Endothelial cell (in vitro differentiated cells): Measurements from ENCODE around the gene FHIP1A. TPM values are rescaled to one million over a fixed set of nuclear protein-coding genes. Genes with fewer than 3 reads are reported as not detected.
"Not testable (repeated sequence)": the region's sequence is repeated elsewhere in the genome, so short reads cannot be mapped to it uniquely, and the experiment has no call there.

Experiments
- DNase-seq: peaks from one replicate; pipeline ENCODE4 v3.0.0; 2021; ENCODE audit warnings: low spot score
- H3K27ac Mint-ChIP-seq: one replicate; pipeline ENCODE4 v1.8.0; 2021; ENCODE audit warnings: mixed read lengths, inconsistent platforms; ENCODE audit not compliant: unreplicated experiment
- H3K27me3 Mint-ChIP-seq: one replicate; pipeline ENCODE4 v1.8.0; 2021; ENCODE audit warnings: mild to moderate bottlenecking, moderate library complexity, mixed read lengths, inconsistent platforms; ENCODE audit not compliant: unreplicated experiment
- H3K36me3 Mint-ChIP-seq: one replicate; pipeline ENCODE4 v1.8.0; 2021; ENCODE audit warnings: mild to moderate bottlenecking, low read depth, mixed read lengths, inconsistent platforms; ENCODE audit not compliant: unreplicated experiment
- H3K4me1 Mint-ChIP-seq: one replicate; pipeline ENCODE4 v1.8.0; 2021; ENCODE audit warnings: mild to moderate bottlenecking, mixed read lengths, inconsistent platforms; ENCODE audit not compliant: unreplicated experiment
- H3K4me3 Mint-ChIP-seq: one replicate; pipeline ENCODE4 v1.8.0; 2021; ENCODE audit warnings: mild to moderate bottlenecking, mixed read lengths, inconsistent platforms; ENCODE audit not compliant: unreplicated experiment
- H3K9me3 Mint-ChIP-seq: one replicate; pipeline ENCODE4 v1.8.0; 2021; ENCODE audit warnings: mixed read lengths, inconsistent platforms; ENCODE audit not compliant: unreplicated experiment
- CTCF ChIP-seq: fragments of 200-600 bp; sonication (generic); IDR thresholded peaks from one replicate; pipeline ENCODE4 v1.5.0; 2021; ENCODE audit warnings: antibody characterized with exemption; ENCODE audit not compliant: unreplicated experiment
- total RNA-seq: library from RNA; stranded (reverse); fragmentation: NEBNext Ultra II Directional; extraction: Animal tissue kit (Norgen Biotek cat#: 25700); gene quantifications from one replicate; pipeline ENCODE4 v1.2.1, GENCODE V29; 2021; ENCODE audit not compliant: unreplicated experiment

The FHIP1A gene
- total RNA-seq, 1 donor from 2014 or later, result 2.4 TPM

GRCh38 chr4:151401739-151402138, 7.2 kb upstream of the FHIP1A start:
- Mint-ChIP-seq H3K27me3 (no peaks in the 10 kb centered on the region), H3K36me3 (no peaks in the 10 kb centered on the region), H3K9me3 (no peaks in the 10 kb centered on the region), H3K4me3 (no peak overlapping the region), H3K4me1 (no peaks in the 10 kb centered on the region), H3K27ac (no peak overlapping the region)
- TF ChIP-seq CTCF, result no peak
- no peak for DNase-seq

- Mint-ChIP-seq H3K27me3 (no peaks in the 10 kb centered on the region), H3K4me3 (no peak overlapping the region), H3K36me3 (no peaks in the 10 kb centered on the region), H3K27ac (no peak overlapping the region), H3K4me1 (peaks cover 2% of the 10 kb centered on the region), H3K9me3 (no peaks in the 10 kb centered on the region)
- no peak for DNase-seq
- TF ChIP-seq CTCF, result no peak
Measured at GRCh38 chr4:151402145-151402865, 6.7 kb upstream of the FHIP1A start.

DNA sequence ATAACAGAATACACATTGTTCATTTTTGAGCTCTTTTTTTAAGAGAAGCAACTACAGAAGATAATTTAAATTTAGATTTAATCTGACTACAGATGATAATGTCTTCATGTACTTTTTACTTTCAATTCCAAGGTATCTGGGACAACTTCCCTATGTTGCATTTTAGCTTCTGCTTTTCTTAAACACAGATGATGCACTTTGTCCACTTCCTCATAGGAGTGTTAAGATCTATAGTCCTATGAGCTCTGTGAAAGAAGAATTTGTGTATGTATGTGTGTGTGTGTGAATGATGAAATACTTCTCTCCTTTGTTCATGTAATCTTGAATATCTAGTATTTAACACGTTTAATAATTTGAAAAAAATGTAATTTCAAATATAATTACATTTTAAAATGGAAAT, 5.3 kb upstream of the FHIP1A start:
- TF ChIP-seq CTCF, result no peak
- Mint-ChIP-seq H3K27me3 (peaks cover 6% of the 10 kb centered on the region), H3K36me3 (no peaks in the 10 kb centered on the region), H3K4me3 (no peak overlapping the region), H3K9me3 (no peaks in the 10 kb centered on the region), H3K4me1 (peaks cover 8% of the 10 kb centered on the region), H3K27ac (no peak overlapping the region)
- DNase-seq, result no peak

DNA sequence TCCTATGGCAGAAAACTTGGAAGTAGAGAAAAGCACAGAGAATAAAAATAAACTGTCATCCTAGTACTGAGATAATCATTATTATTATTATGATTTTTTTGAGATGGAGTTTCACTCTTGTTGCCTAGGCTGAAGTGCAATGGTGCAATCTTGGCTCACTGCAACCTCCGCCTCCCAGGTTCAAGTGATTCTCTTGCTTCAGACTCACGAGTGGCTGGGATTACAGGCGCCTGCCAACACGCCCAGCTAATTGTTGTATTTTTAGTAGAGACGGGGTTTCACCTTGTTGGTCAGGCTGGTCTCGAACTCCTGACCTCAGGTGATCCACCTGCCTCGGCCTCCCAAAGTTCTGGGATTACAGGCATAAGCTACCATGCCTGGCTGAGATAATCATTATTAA, 4.2 kb upstream of the FHIP1A start:
- not testable (repeated sequence) for DNase-seq, H3K4me3 Mint-ChIP-seq, H3K27me3 Mint-ChIP-seq, H3K9me3 Mint-ChIP-seq, H3K36me3 Mint-ChIP-seq, H3K27ac Mint-ChIP-seq
- peaks cover 14% of the 10 kb centered on the region for H3K4me1 Mint-ChIP-seq

DNA sequence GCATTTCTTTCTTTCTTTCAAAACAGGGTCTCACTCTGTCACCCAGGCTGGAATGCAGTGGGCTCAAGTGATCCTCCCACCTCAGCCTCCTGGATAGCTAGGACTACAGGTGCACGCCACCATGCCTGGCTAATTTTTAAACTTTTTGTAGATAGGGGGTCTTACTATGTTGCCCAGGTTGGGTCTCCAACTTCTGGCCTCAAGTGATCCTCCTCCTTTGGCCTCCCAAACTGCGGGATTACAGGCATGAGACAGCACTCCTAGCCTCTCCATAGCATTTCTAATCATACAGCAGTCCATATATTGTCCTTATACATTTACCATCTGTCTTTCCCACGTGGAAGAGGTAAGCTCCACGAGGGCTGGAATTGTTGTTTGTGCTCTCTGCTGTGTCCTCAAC, 2.0 kb upstream of the FHIP1A start:
- Mint-ChIP-seq H3K4me1 (peaks cover 17% of the 10 kb centered on the region), H3K4me3 (peak overlapping the region; percentile 65), H3K36me3 (no peaks in the 10 kb centered on the region), H3K9me3 (no peaks in the 10 kb centered on the region), H3K27ac (no peak overlapping the region), H3K27me3 (peaks cover 9% of the 10 kb centered on the region)
- no peak for TF ChIP-seq CTCF
- DNase-seq, result no peak
